ENCODE results near the gene VPS13C.

Gene VPS13C

GRCh38 chr15:62104401-62104800 lies 44.2 kb upstream of the VPS13C start:
- no peak overlapping the region for H3K18ac ChIP-seq (ENCODE audit: low read length)
- WGBS, 2 donors (ENCODE audit: extremely low coverage in 2 of 2, insufficient read length in 2 of 2, insufficient replicate concordance in 1 of 2), result no CpG with 5 or more reads among the region's 3 CpGs
- H3K4me2 ChIP-seq (ENCODE audit: insufficient read depth, low read length, poor library complexity, severe bottlenecking), result no peak overlapping the region
- H3K27me3 ChIP-seq (ENCODE audit: control insufficient read depth in 3 of 3, insufficient read depth in 3 of 3, low read depth in 1 of 3, low read length in 3 of 3), result no peaks in the 10 kb centered on the region
- no peak overlapping the region for H3K4ac ChIP-seq (ENCODE audit: low read length)
- H3K23ac ChIP-seq (ENCODE audit: low read depth, low read length, poor library complexity), result no peak overlapping the region
- H3K36me3 ChIP-seq (replicated peaks in 1 of 2; ENCODE audit: control insufficient read depth in 2 of 2, insufficient read depth in 2 of 2, low read length in 2 of 2), result no peaks in the 10 kb centered on the region
- H2BK12ac ChIP-seq (ENCODE audit: low read length), result no peak overlapping the region
- no peak overlapping the region for H3K4me3 ChIP-seq (ENCODE audit: low read length in 2 of 2)
- no peaks in the 10 kb centered on the region for H3K79me1 ChIP-seq (ENCODE audit: low read depth, low read length)
- H3K9me3 ChIP-seq (replicated peaks in 1 of 2; ENCODE audit: control insufficient read depth in 2 of 2, insufficient read depth in 1 of 2, low read depth in 1 of 2, low read length in 2 of 2), result no peaks in the 10 kb centered on the region
- no peak overlapping the region for H2AK5ac ChIP-seq (ENCODE audit: low read depth, low read length)
- no peak overlapping the region for H2AFZ ChIP-seq (ENCODE audit: low read length)
- H4K8ac ChIP-seq (ENCODE audit: low read depth, low read length), result no peak overlapping the region
- no peak overlapping the region for H3K9ac ChIP-seq (ENCODE audit: low read depth, low read length, poor library complexity)
- no peak overlapping the region for H3K27ac ChIP-seq (replicated peaks; ENCODE audit: low read length)
- H2BK120ac ChIP-seq (ENCODE audit: low read depth, low read length), result no peak overlapping the region
- H3K14ac ChIP-seq (ENCODE audit: low read length), result no peak overlapping the region
- H4K91ac ChIP-seq (ENCODE audit: low read depth, low read length, poor library complexity), result no peak overlapping the region
- H3K4me1 ChIP-seq (ENCODE audit: control insufficient read depth in 2 of 2, insufficient read depth in 1 of 2, low read depth in 1 of 2, low read length in 2 of 2), result no peaks in the 10 kb centered on the region
- H2BK15ac ChIP-seq (ENCODE audit: low read length), result no peak overlapping the region
- no peak overlapping the region for H2BK5ac ChIP-seq (ENCODE audit: low read length)
- no peak for DNase-seq (ENCODE audit: low spot score)

DNA sequence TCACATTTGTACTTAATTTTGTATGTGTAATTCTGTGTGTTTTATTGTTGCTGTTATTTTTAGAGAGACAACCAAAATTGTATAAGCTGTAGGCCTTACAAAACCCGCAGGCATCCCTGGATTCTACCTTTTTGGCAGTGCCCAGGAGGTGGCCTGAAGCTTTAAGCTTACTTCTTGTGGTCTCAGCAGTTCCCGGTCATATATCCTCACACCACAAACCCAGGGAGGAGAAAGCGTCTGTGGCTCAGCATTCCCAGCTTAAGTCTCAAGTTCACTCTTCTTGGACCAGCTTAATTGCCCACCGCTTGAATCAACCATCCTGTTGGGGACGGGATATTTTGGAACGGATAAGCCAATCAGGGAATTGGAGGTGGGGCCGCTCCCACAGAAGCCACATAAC lies 43.2 kb upstream of the VPS13C start:
- Histone ChIP-seq H3K36me3 (replicated peaks in 1 of 2; ENCODE audit: control insufficient read depth in 2 of 2, insufficient read depth in 2 of 2, low read length in 2 of 2) (no peaks in the 10 kb centered on the region), H3K9ac (ENCODE audit: low read depth, low read length, poor library complexity) (no peak overlapping the region), H4K91ac (ENCODE audit: low read depth, low read length, poor library complexity) (no peak overlapping the region), H2BK5ac (ENCODE audit: low read length) (no peak overlapping the region), H3K4ac (ENCODE audit: low read length) (no peak overlapping the region), H2AK5ac (ENCODE audit: low read depth, low read length) (no peak overlapping the region), H3K4me3 (ENCODE audit: low read length in 2 of 2) (no peak overlapping the region), H2BK12ac (ENCODE audit: low read length) (no peak overlapping the region), H4K8ac (ENCODE audit: low read depth, low read length) (no peak overlapping the region), H3K14ac (ENCODE audit: low read length) (no peak overlapping the region), H3K4me2 (ENCODE audit: insufficient read depth, low read length, poor library complexity, severe bottlenecking) (no peak overlapping the region), H3K27me3 (ENCODE audit: control insufficient read depth in 3 of 3, insufficient read depth in 3 of 3, low read depth in 1 of 3, low read length in 3 of 3) (no peaks in the 10 kb centered on the region), H3K23ac (ENCODE audit: low read depth, low read length, poor library complexity) (no peak overlapping the region), H2BK120ac (ENCODE audit: low read depth, low read length) (no peak overlapping the region), H2BK15ac (ENCODE audit: low read length) (no peak overlapping the region), H3K79me1 (ENCODE audit: low read depth, low read length) (no peaks in the 10 kb centered on the region), H3K4me1 (ENCODE audit: control insufficient read depth in 2 of 2, insufficient read depth in 1 of 2, low read depth in 1 of 2, low read length in 2 of 2) (no peaks in the 10 kb centered on the region), H3K27ac (replicated peaks; ENCODE audit: low read length) (no peak overlapping the region), H3K18ac (ENCODE audit: low read length) (no peak overlapping the region), H3K9me3 (replicated peaks in 1 of 2; ENCODE audit: control insufficient read depth in 2 of 2, insufficient read depth in 1 of 2, low read depth in 1 of 2, low read length in 2 of 2) (no peaks in the 10 kb centered on the region), H2AFZ (ENCODE audit: low read length) (no peak overlapping the region)
- DNase-seq (ENCODE audit: low spot score), result no peak
- WGBS, 2 donors (ENCODE audit: extremely low coverage in 2 of 2, insufficient read length in 2 of 2, insufficient replicate concordance in 1 of 2), result no CpG with 5 or more reads among the region's 7 CpGs

DNA sequence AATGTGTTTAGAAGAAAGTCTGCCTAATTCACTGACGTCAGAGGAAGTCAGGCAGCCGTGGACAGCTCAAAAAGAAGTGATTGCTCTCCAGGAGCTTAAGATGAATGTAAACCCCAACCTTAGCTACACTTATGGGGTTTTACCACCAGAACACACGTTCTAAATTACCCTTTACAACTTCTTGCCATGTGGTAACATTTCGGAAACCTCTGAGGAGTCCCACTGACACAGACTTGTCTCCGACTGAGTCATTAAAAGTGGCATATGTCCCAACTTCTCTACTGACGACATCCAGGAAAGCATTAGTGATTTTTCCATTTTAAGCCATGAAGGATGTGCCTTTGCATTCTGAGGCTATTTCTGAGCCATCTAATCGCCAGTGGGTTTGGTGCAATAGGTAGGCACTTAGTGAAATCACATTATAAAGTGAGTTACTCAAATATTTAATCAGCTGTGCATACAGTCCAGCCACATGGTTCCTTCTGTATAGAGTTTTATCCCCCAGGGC lies 38.9 kb upstream of the VPS13C start:
- H2BK12ac ChIP-seq (ENCODE audit: low read length), result no peak overlapping the region
- no peak overlapping the region for H2AFZ ChIP-seq (ENCODE audit: low read length)
- no peaks in the 10 kb centered on the region for H3K36me3 ChIP-seq (replicated peaks in 1 of 2; ENCODE audit: control insufficient read depth in 2 of 2, insufficient read depth in 2 of 2, low read length in 2 of 2)
- no peak overlapping the region for H3K27ac ChIP-seq (replicated peaks; ENCODE audit: low read length)
- no peak overlapping the region for H3K4ac ChIP-seq (ENCODE audit: low read length)
- H3K18ac ChIP-seq (ENCODE audit: low read length), result no peak overlapping the region
- no peak overlapping the region for H2BK5ac ChIP-seq (ENCODE audit: low read length)
- no peak overlapping the region for H3K23ac ChIP-seq (ENCODE audit: low read depth, low read length, poor library complexity)
- no peak overlapping the region for H4K8ac ChIP-seq (ENCODE audit: low read depth, low read length)
- H3K9ac ChIP-seq (ENCODE audit: low read depth, low read length, poor library complexity), result no peak overlapping the region
- H2BK120ac ChIP-seq (ENCODE audit: low read depth, low read length), result no peak overlapping the region
- DNase-seq (ENCODE audit: low spot score), result no peak
- no peak overlapping the region for H4K91ac ChIP-seq (ENCODE audit: low read depth, low read length, poor library complexity)
- H3K79me1 ChIP-seq (ENCODE audit: low read depth, low read length), result no peaks in the 10 kb centered on the region
- H3K9me3 ChIP-seq (replicated peaks in 1 of 2; ENCODE audit: control insufficient read depth in 2 of 2, insufficient read depth in 1 of 2, low read depth in 1 of 2, low read length in 2 of 2), result no peaks in the 10 kb centered on the region
- H3K27me3 ChIP-seq (ENCODE audit: control insufficient read depth in 3 of 3, insufficient read depth in 3 of 3, low read depth in 1 of 3, low read length in 3 of 3), result no peaks in the 10 kb centered on the region
- H3K4me1 ChIP-seq (ENCODE audit: control insufficient read depth in 2 of 2, insufficient read depth in 1 of 2, low read depth in 1 of 2, low read length in 2 of 2), result no peaks in the 10 kb centered on the region
- H3K4me3 ChIP-seq (ENCODE audit: low read length in 2 of 2), result no peak overlapping the region
- H2BK15ac ChIP-seq (ENCODE audit: low read length), result no peak overlapping the region
- WGBS, 2 donors (ENCODE audit: extremely low coverage in 2 of 2, insufficient read length in 2 of 2, insufficient replicate concordance in 1 of 2), result no CpG with 5 or more reads among the region's 7 CpGs
- H2AK5ac ChIP-seq (ENCODE audit: low read depth, low read length), result no peak overlapping the region
- H3K4me2 ChIP-seq (ENCODE audit: insufficient read depth, low read length, poor library complexity, severe bottlenecking), result no peak overlapping the region
- H3K14ac ChIP-seq (ENCODE audit: low read length), result no peak overlapping the region

DNA sequence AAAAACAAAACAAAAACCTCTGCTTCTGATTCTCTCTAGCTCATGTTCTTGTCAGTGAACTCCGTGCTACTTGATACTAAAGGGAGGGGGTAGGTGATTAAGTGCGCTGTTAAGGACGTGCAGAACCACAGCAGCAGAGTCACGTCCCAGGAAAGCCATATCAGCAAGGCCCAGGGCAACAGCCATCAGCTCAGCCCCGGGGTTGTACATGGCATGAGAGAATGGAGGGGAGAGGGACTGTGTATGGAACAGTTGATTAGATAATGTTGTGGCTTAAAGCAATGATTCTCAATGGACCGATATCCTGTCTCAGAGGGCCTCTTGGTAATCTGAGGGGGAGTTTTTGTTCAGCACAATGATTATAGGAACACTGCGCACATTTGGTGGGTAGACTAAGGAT lies 34.1 kb upstream of the VPS13C start:
- Histone ChIP-seq H3K4me2 (ENCODE audit: insufficient read depth, low read length, poor library complexity, severe bottlenecking) (no peak overlapping the region), H3K4ac (ENCODE audit: low read length) (no peak overlapping the region), H3K27ac (replicated peaks; ENCODE audit: low read length) (no peak overlapping the region), H3K79me1 (ENCODE audit: low read depth, low read length) (no peaks in the 10 kb centered on the region), H2BK12ac (ENCODE audit: low read length) (no peak overlapping the region), H2BK5ac (ENCODE audit: low read length) (no peak overlapping the region), H3K14ac (ENCODE audit: low read length) (no peak overlapping the region), H4K8ac (ENCODE audit: low read depth, low read length) (no peak overlapping the region), H3K4me1 (ENCODE audit: control insufficient read depth in 2 of 2, insufficient read depth in 1 of 2, low read depth in 1 of 2, low read length in 2 of 2) (no peaks in the 10 kb centered on the region), H3K36me3 (replicated peaks in 1 of 2; ENCODE audit: control insufficient read depth in 2 of 2, insufficient read depth in 2 of 2, low read length in 2 of 2) (no peaks in the 10 kb centered on the region), H3K27me3 (ENCODE audit: control insufficient read depth in 3 of 3, insufficient read depth in 3 of 3, low read depth in 1 of 3, low read length in 3 of 3) (peaks cover 0 to 5% (median 0%) of the 10 kb centered on the region in 3 experiments), H3K18ac (ENCODE audit: low read length) (no peak overlapping the region), H2BK15ac (ENCODE audit: low read length) (no peak overlapping the region), H3K23ac (ENCODE audit: low read depth, low read length, poor library complexity) (no peak overlapping the region), H3K9me3 (replicated peaks in 1 of 2; ENCODE audit: control insufficient read depth in 2 of 2, insufficient read depth in 1 of 2, low read depth in 1 of 2, low read length in 2 of 2) (no peaks in the 10 kb centered on the region), H2AFZ (ENCODE audit: low read length) (no peak overlapping the region), H2BK120ac (ENCODE audit: low read depth, low read length) (no peak overlapping the region), H2AK5ac (ENCODE audit: low read depth, low read length) (no peak overlapping the region), H4K91ac (ENCODE audit: low read depth, low read length, poor library complexity) (no peak overlapping the region), H3K9ac (ENCODE audit: low read depth, low read length, poor library complexity) (no peak overlapping the region), H3K4me3 (ENCODE audit: low read length in 2 of 2) (no peak overlapping the region)
- DNase-seq (ENCODE audit: low spot score), result no peak
- WGBS, 2 donors (ENCODE audit: extremely low coverage in 2 of 2, insufficient read length in 2 of 2, insufficient replicate concordance in 1 of 2), result no CpG with 5 or more reads among the region's 7 CpGs
